Keratinocyte (primary cell): ENCODE measurements around the gene XPO4. TPM values are rescaled to one million over a fixed set of nuclear protein-coding genes. Genes with fewer than 3 reads are reported as not detected.

Experiments used
- DNase-seq: peaks from one replicate; pipeline ENCODE4 v3.0.0-alpha.2; 2011; ENCODE audit warnings: low read depth, missing footprints, low spot score
- FAIRE-seq: peaks from 2 replicates; lab custom pipeline; 2011; peaks lifted over from hg19 to GRCh38; lab: Jason Lieb, UNC
- H2AFZ ChIP-seq: 2 replicates; pipeline ENCODE4 v1.6.0; 2012; ENCODE audit warnings: low read length, control low read depth, inconsistent platforms; ENCODE audit not compliant: control insufficient read depth
- H3K27ac ChIP-seq: 2 replicates; pipeline ENCODE4 v1.5.1; 2011; ENCODE audit warnings: low read length; ENCODE audit not compliant: control insufficient read depth, insufficient read depth
- H3K27me3 ChIP-seq: 3 replicates; pipeline ENCODE4 v1.6.0; 2011; ENCODE audit warnings: low read length; ENCODE audit not compliant: control insufficient read depth, insufficient read depth; ENCODE audit errors: extremely low read depth
- H3K36me3 ChIP-seq, 2 experiments: 2 replicates in 1 of 2; 3 replicates in 1 of 2; pipeline ENCODE4 v1.5.1; 2011; ENCODE audit warnings: low read length in 2 of 2, mild to moderate bottlenecking in 1 of 2; ENCODE audit not compliant: control insufficient read depth in 2 of 2, insufficient read depth in 2 of 2; ENCODE audit errors: extremely low read depth in 1 of 2
- H3K4me1 ChIP-seq: 3 replicates; pipeline ENCODE4 v1.5.1; 2011; ENCODE audit warnings: low read length; ENCODE audit not compliant: control insufficient read depth, insufficient read depth; ENCODE audit errors: extremely low read depth
- H3K4me2 ChIP-seq: 3 replicates; pipeline ENCODE4 v1.6.0; 2011; ENCODE audit warnings: low read depth, low read length; ENCODE audit not compliant: control insufficient read depth, insufficient read depth; ENCODE audit errors: extremely low read depth
- H3K4me3 ChIP-seq, 3 experiments: fragments of 200-600 bp in 1 of 3; sonication (generic) in 1 of 3; 2 replicates in 2 of 3; 3 replicates in 1 of 3; pipeline ENCODE4 v1.5.1; 2011 to 2016; ENCODE audit warnings: low read length in 3 of 3, mild to moderate bottlenecking in 3 of 3, control low read depth in 2 of 3, inconsistent platforms in 1 of 3, low read depth in 1 of 3, mixed read lengths in 1 of 3, mixed run types in 1 of 3, moderate library complexity in 1 of 3; ENCODE audit not compliant: control insufficient read depth in 2 of 3, insufficient read depth in 2 of 3; ENCODE audit errors: extremely low read depth in 1 of 3
- H3K79me2 ChIP-seq: 2 replicates; pipeline ENCODE4 v1.6.0; 2012; ENCODE audit warnings: low read length; ENCODE audit not compliant: control insufficient read depth, insufficient read depth
- H3K9ac ChIP-seq: 3 replicates; pipeline ENCODE4 v1.6.0; 2011; ENCODE audit warnings: low read length; ENCODE audit not compliant: control insufficient read depth, insufficient read depth; ENCODE audit errors: extremely low read depth
- H3K9me1 ChIP-seq: 3 replicates; pipeline ENCODE4 v1.6.0; 2011; ENCODE audit warnings: low read length; ENCODE audit not compliant: control insufficient read depth, insufficient read depth; ENCODE audit errors: extremely low read depth
- H3K9me3 ChIP-seq: 2 replicates; pipeline ENCODE4 v1.5.1; 2012; ENCODE audit warnings: low read depth, low read length; ENCODE audit not compliant: control insufficient read depth
- H4K20me1 ChIP-seq: 3 replicates; pipeline ENCODE4 v1.6.0; 2011; ENCODE audit warnings: low read length; ENCODE audit not compliant: control insufficient read depth, insufficient read depth; ENCODE audit errors: extremely low read depth
- CTCF ChIP-seq, 3 experiments: IDR thresholded peaks in 1 of 3; conservative IDR thresholded peaks in 1 of 3; optimal IDR thresholded peaks in 1 of 3; 2 replicates in 2 of 3; 3 replicates in 1 of 3; pipeline versions ENCODE3 to v1.5.1; 2011; ENCODE audit warnings: low read length in 3 of 3, mild to moderate bottlenecking in 3 of 3, moderate library complexity in 2 of 3, control low read depth in 1 of 3, inconsistent platforms in 1 of 3; ENCODE audit not compliant: insufficient read depth in 2 of 3; ENCODE audit errors: extremely low read depth in 1 of 3
- EZH2 ChIP-seq: IDR thresholded peaks from one replicate; pipeline ENCODE4 v1.6.1; 2012; ENCODE audit warnings: inconsistent platforms, mild to moderate bottlenecking, low read length, moderate library complexity
- dilution Hi-C: fragments of 300-500 bp; cut with MboI; formaldehyde crosslinking; loops from one replicate; pipeline ENCODE4 v1.7.0; 2020; ENCODE audit warnings: low sequenced_read_pairs; ENCODE audit not compliant: extremely low pct_ligation_motif_present
- polyA plus RNA-seq, 5 experiments: library from polyadenylated mRNA; depleted of rRNA in 3 of 5; stranded (reverse) in 3 of 5; stranded (forward) in 1 of 5; unstranded in 1 of 5; fragments of >200 nt; gene quantifications; 1 replicate in 1 of 5; 2 replicates in 3 of 5; 3 replicates in 1 of 5; pipeline versions ENCODE4 v1.2.1 to v1.2.3, GENCODE V29; 2011 to 2012; ENCODE audit warnings: missing spikeins in 2 of 5, low read depth in 1 of 5, low replicate concordance in 1 of 5

Gene XPO4
- polyA plus RNA-seq, 1 donor (not counting 4 experiments of a cell fraction or from before 2014, with no cell fraction given), result 16.5 TPM

DNA sequence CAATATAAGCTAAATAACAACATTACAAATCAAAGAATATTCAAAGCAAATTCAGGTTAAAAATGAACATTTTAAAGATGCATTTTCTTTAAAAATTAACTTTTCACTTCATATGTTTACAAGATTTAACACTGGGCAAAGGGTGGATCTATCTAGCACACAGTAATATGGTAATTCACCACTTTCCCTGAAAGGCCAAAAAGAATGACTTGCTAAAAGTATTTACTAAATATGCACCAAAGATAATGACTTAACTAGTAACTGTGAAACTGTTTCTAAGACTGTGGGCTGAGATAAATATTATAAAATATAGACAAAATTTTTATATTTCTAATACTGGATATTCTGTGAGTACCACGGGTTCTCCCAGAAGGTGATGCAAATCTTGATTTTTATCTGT is 124.2 kb downstream of the XPO4 start:
- Histone ChIP-seq H3K9me1 (no peaks in the 10 kb centered on the region), H3K4me1 (no peaks in the 10 kb centered on the region), H3K4me2 (no peak overlapping the region), H3K9me3 (no peaks in the 10 kb centered on the region), H3K79me2 (no peaks in the 10 kb centered on the region), H2AFZ (no peak overlapping the region), H3K27ac (no peak overlapping the region), H3K27me3 (no peaks in the 10 kb centered on the region), H3K9ac (no peak overlapping the region), H3K36me3 (peaks cover 2 to 3% of the 10 kb centered on the region in 2 experiments), H3K4me3 (no peak overlapping the region), H4K20me1 (no peaks in the 10 kb centered on the region)
- DNase-seq, result no peak
- TF ChIP-seq CTCF (optimal IDR thresholded peaks at IDR 0.05 in 1 of 3, IDR thresholded peaks at IDR 0.05 in 1 of 3, conservative IDR thresholded peaks at IDR 0.05 in 1 of 3; ENCODE audit: extremely low read depth in 1 of 3, insufficient read depth in 2 of 3, low read length in 3 of 3) (no peak), EZH2 (no peak)
- dilution Hi-C loops, result no loop called here
- FAIRE-seq, result no peak

- Histone ChIP-seq H3K36me3 (peaks cover 2 to 3% of the 10 kb centered on the region in 2 experiments), H3K27me3 (no peaks in the 10 kb centered on the region), H3K4me2 (no peak overlapping the region), H4K20me1 (no peaks in the 10 kb centered on the region), H2AFZ (no peak overlapping the region), H3K9me3 (no peaks in the 10 kb centered on the region), H3K27ac (no peak overlapping the region), H3K4me1 (peaks cover 9% of the 10 kb centered on the region), H3K4me3 (no peak overlapping the region), H3K79me2 (peaks cover 11% of the 10 kb centered on the region), H3K9me1 (no peaks in the 10 kb centered on the region), H3K9ac (no peak overlapping the region)
- dilution Hi-C loops, result no loop called here
- FAIRE-seq (no peak), DNase-seq (no peak)
- no peak for TF ChIP-seq CTCF (optimal IDR thresholded peaks at IDR 0.05 in 1 of 3, IDR thresholded peaks at IDR 0.05 in 1 of 3, conservative IDR thresholded peaks at IDR 0.05 in 1 of 3; ENCODE audit: extremely low read depth in 1 of 3, insufficient read depth in 2 of 3, low read length in 3 of 3)
- no peak for TF ChIP-seq EZH2
These were observed 125.8 kb downstream of the XPO4 start for GRCh38 chr13:20776751-20777150.
